PC-9 (cell line): ENCODE results near the gene MDFIC2.

Source experiments
- EZH2 ChIP-seq: fragments of 200-600 bp; sonication (generic); IDR thresholded peaks from 2 replicates; pipeline ENCODE4 v1.8.0; 2017; ENCODE audit warnings: antibody characterized with exemption, low read depth
- TF ChIP-seq, protein P1 (sequence below): fragments of 200-600 bp; sonication (generic); conservative IDR thresholded peaks from 2 replicates; pipeline ENCODE4 v1.6.1; 2017; ENCODE audit warnings: mixed run types, antibody characterized with exemption, mild to moderate bottlenecking, moderate library complexity

DNA sequence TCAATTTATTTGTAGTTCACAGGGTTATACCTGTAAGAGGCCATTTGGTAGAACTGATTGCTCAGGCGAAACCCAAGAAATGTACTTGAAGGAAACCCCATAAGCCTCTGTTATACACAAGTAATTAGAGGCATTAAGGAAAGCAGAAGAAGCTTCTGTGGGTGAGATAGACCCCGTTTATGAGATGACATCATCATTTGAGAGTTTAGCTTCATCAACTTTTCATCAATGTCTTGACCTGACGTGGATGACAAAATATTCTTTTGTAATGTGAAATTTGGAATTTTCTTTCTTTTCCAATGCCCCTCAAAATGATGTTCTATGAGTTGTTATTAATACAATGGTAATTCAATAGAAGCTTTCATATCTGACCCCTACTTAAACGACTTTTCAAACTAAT lies 136.2 kb downstream of the MDFIC2 start:
- TF ChIP-seq EZH2, result no peak
- TF ChIP-seq, protein P1, sequence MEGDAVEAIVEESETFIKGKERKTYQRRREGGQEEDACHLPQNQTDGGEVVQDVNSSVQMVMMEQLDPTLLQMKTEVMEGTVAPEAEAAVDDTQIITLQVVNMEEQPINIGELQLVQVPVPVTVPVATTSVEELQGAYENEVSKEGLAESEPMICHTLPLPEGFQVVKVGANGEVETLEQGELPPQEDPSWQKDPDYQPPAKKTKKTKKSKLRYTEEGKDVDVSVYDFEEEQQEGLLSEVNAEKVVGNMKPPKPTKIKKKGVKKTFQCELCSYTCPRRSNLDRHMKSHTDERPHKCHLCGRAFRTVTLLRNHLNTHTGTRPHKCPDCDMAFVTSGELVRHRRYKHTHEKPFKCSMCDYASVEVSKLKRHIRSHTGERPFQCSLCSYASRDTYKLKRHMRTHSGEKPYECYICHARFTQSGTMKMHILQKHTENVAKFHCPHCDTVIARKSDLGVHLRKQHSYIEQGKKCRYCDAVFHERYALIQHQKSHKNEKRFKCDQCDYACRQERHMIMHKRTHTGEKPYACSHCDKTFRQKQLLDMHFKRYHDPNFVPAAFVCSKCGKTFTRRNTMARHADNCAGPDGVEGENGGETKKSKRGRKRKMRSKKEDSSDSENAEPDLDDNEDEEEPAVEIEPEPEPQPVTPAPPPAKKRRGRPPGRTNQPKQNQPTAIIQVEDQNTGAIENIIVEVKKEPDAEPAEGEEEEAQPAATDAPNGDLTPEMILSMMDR, result no peak
